HL-60/S4 treated with phorbol 12-myristate 13-acetate at 8.2 ng/mL for 4 days and 3 days (cell line): ENCODE data around the gene ERC1.

Experiments
- in situ Hi-C: fragments of 300-500 bp; cut with MboI; formaldehyde crosslinking; loops from 2 replicates; pipeline ENCODE4 v1.15.0; 2022; ENCODE audit warnings: low sequenced_read_pairs

The ERC1 gene

GRCh38 chr12:990661-991349, at the start of gene ERC1:
ERC1 (plus strand) TSS chr12:991223; CDS start chr12:1027904, 36,681 bp downstream.
- in situ Hi-C loops, result no loop called here

- in situ Hi-C loops, result no loop called here
These were observed 48.0 kb upstream of the ERC1 start for GRCh38 chr12:943051-943450.

DNA sequence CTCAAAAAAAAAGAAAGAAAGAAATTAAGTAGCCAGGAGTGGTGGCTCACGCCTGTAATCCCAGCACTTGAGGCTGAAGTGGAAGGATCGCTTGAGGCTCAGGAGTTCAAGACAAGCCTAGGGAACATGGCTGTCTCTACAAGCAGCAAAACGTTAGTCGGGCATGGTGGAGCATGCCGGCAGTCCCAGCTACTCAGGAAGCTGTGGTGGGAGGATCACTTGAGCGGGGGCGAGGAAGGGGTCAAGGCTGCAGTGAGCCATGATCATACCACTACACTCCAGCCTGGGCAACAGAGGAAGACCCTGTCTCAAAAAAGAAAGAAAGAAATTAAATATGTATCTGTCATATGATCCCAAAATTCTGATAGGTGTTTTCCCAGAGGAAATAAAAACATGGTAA, 46.8 kb upstream of the ERC1 start:
- in situ Hi-C loops, result no loop called here

- in situ Hi-C loops, result no loop called here
These were observed 44.8 kb upstream of the ERC1 start for GRCh38 chr12:946212-946611.

- in situ Hi-C loops, result no loop called here
These were observed 44.4 kb upstream of the ERC1 start for GRCh38 chr12:946631-947030.

- in situ Hi-C loops, result no loop called here
These were observed 42.8 kb upstream of the ERC1 start for GRCh38 chr12:948238-948637.

DNA sequence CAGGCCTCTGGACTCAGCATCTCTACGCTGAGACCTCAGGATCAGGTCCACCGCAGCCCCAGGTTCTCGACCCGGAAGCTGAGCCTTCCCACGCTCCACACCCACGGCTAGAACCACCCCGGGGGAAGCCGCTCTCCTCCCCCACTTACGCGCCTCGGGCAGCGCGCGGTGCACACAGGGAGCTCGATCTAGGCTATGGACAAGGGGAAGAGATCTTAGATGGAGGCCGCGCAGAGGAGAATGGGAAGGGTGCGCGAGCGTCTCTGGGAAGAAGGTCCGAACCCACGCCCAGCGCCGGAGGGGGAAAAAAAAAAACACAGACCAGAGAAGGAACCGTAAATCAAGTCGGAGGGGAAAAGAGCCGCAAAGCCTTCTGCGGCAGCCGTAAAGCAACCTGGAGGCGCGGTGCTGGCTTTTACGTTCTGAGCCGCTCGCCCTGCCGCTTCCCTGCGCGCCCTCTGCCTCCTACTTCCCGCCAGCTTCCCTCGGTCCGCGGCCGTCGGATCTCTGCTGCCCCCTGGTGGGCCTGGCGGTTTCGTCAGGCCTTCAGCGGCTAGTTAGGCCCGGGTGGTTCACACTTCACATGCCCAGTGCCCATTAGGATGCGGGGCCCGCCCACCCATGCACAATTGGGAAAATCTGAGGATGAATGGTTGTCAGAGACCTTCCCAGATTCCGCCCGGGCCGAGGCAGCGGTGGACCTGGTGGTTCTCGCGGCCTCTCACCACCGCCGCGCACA, 41.4 kb upstream of the ERC1 start, which contains the start of gene RAD52:
RAD52 (minus strand) TSS at position 242 of the 739 bp plus-strand sequence. CDS start 16,636 bp downstream, outside the sequence.
- in situ Hi-C loops, result no loop called here

- in situ Hi-C loops, result no loop called here
These were observed 39.8 kb upstream of the ERC1 start for GRCh38 chr12:951176-951575.

- in situ Hi-C loops, result no loop called here
These were observed 37.2 kb upstream of the ERC1 start for GRCh38 chr12:953776-954175.

DNA sequence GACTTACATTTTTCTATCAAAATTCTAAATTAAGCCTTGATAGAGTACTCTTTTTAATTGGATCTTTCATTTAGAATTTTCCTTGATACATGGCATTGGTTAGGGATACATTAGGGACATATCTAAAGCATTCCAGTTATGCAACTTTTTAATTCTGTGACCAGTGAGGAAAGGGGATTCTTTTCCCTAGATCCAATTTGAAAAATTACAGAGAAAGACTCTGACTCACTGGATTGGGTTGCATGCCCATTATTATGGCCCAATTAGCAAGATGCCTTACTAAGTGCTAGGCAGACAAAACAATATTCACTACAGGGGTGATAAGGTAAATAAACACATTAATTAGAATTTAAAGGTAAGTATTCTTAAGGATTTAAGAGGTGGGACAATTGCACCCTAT, 36.3 kb upstream of the ERC1 start:
- in situ Hi-C loops, result no loop called here

- in situ Hi-C loops, result no loop called here
These were observed 35.1 kb upstream of the ERC1 start for GRCh38 chr12:955939-956338.

DNA sequence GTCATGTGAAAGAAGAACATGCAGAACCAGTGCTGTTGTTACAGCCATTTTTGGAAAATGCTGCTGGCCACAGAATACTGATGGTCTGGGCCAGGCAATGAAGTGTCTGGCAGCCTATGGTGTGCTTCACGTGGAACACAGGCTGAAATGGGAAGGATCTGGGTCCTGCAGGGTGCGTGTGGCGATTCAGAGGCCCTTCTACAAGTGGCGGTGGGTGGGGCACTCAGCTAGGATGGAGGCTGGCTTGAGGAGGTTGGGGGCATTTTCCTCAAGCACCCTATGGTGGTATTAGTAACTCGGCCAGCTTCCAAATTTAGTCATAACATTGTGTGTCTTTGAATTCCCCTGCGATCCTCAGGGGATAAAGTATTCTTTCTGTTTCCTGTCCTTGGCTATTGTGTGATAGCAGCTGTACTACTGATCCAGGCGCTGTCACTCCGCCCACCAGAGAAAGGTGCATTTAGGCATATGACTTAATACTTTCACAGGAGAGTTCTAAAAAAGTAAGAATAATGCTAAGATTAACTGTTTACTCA, 32.4 kb upstream of the ERC1 start:
- in situ Hi-C loops, result no loop called here

GRCh38 chr12:966724-967123, 24.3 kb upstream of the ERC1 start:
- in situ Hi-C loops, result no loop called here

GRCh38 chr12:967641-968040, 23.4 kb upstream of the ERC1 start:
- in situ Hi-C loops, result no loop called here

DNA sequence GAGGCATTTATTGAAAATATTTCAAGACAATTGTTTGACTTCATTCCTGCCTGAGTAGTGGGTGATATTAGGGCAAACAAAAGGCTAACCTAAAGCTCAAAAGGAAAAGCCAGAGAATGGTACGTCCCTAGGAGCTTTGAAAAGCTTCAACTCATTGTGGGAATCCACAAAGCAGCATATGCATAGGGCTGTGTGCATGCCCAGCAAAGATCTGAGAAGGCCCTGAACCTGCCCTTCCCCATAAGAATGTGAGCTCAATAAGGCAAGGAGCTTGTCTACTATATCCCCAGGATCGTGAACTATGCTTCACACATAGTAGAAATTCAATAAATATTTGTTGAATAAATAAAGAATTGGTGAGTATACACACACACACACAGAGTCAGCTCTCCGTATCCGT, 22.5 kb upstream of the ERC1 start:
- in situ Hi-C loops, result no loop called here

DNA sequence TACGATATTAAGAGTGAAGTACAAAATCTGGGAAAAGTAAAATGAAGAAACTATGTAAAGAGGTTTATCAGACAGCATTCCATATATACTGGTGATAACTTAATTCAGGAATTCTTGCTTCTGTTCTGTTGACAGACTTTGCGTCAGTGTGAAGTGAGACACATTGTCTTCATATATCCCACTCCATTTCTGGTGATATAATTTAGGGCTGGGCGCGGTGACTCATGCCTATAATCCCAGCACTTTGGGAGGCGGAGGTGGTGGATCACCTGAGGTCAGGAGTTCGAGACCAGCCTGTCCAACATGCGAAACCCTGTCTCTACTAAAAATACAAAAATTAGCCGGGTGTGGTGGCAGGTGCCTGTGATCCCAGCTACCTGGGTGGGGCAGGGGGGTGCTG, 21.2 kb upstream of the ERC1 start:
- in situ Hi-C loops, result no loop called here

DNA sequence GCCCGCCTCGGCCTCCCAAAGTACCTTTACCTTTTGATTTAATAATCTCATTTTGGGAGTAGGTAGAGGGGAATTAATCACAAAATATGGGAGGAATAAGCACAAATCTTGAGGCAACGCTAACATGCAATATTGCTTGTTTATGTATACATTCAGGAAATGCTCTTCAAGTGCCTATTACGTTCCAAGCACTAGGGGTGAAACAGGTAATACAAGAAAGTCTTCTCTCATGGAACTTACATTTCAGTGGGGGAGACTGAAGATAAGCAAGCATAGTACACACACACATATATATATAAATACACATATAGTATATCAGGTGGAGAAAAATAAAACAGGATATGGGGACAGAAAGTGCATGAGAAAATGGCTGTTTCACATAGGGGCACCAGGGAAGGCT, 19.0 kb upstream of the ERC1 start:
- in situ Hi-C loops, result no loop called here

DNA sequence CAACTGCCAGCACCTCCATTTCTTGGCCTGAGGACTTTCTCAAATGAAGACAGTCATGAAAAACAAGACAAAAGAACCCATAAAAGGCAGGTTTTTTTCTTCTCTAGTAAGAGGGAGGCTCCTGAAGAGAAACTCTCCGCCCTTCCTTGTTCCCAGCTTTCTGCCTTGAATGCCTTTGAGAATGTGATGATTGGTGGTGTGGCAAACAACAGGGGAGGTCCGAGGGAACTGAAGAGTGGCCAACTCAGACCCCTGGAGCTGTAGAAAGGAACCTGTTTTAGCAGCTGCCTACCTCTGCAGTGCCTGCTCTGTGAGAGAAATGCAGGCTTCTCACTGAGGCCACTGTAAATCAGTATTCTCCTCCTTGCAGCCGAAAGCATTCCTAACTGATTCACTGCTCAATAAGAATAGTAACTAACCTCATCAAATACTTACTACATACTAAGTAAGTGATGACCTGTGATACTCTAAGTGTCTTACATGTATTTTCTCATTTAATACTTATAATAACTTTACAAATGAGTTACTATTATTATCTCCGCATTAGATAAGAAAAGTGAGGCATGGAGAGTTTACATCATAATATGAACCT, 16.7 kb upstream of the ERC1 start:
- in situ Hi-C loops, result no loop called here

- in situ Hi-C loops, result no loop called here
These were observed 14.4 kb upstream of the ERC1 start for GRCh38 chr12:976644-977043.

GRCh38 chr12:977156-977555, 13.9 kb upstream of the ERC1 start:
- in situ Hi-C loops, result no loop called here

DNA sequence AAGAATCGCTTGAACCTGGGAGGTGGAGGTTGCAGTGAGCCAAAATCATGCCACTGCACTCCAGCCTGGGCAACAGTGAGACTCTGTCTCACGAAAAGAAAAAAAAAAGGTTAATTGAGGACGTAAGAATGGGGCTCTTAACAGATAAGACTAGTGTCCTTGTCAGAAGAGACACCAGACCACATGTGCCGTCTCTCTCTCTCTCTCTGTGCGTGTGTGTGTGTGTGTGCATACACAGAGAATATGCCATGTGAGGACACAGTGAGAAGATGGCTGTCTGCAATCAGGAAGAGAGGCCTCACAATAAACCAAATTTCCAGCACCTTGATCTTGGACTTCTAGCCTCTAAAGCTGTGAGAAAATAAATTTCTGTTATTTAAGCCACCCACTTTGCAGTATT, 11.7 kb upstream of the ERC1 start:
- in situ Hi-C loops, result no loop called here
